ENCODE measurements around the gene CALR3. TPM values are rescaled to one million over a fixed set of nuclear protein-coding genes. Genes with fewer than 3 reads are reported as not detected.
"Not testable (repeated sequence)": the region's sequence is repeated elsewhere in the genome, so short reads cannot be mapped to it uniquely, and the experiment has no call there.

Gene CALR3
- total RNA-seq, 4 donors from 2014 or later = not detected

- H3K9me3 ChIP-seq = no peaks in the 10 kb centered on the region
- H3K27me3 ChIP-seq = no peaks in the 10 kb centered on the region
- H3K4me1 ChIP-seq = peaks cover 10 to 22% (median 12%) of the 10 kb centered on the region in 3 donors
- DNase-seq = no peak
- peaks cover 0 to 14% (median 5%) of the 10 kb centered on the region in 3 donors for H3K36me3 ChIP-seq
- H3K27ac ChIP-seq = peak overlapping the region; percentile 18 to 84 (median 79)
- WGBS, 2 donors = 2 to 23% methylated on average over 10 to 15 of the region's 16 CpGs
- TF ChIP-seq POLR2A (IDR thresholded peaks at IDR 0.05) (no peak), CTCF (IDR thresholded peaks at IDR 0.05) (no peak)
- intact Hi-C loops (cut with DNase I) = no loop called here
- H3K4me3 ChIP-seq = peak overlapping the region; percentile 42 to 88 (median 66)
Measured at GRCh38 chr19:16496613-16496983, 631 bp upstream of the CALR3 start.

DNA sequence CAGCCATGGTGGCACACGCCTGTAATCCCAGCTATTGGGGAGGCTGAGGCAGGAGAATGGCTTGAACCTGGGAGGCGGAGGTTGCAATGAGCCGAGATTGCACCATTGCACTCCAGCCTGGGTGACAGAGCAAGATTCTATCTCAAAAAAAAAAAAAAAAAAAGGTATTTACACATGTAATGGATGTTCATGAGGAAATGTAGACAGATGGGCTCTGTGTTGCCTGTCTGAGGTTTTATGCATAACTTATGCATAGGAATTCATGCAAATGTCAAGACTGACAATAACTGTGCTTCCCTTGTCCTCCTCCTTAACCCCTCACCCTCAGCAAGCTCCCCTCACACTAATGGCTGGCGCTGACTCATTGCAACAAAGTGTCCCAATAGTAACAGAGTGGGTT is 9.5 kb downstream of the CALR3 start:
- H3K9me3 ChIP-seq; H3K36me3 ChIP-seq; H3K4me1 ChIP-seq; H3K27ac ChIP-seq; H3K27me3 ChIP-seq; DNase-seq; H3K4me3 ChIP-seq; intact Hi-C loops (cut with DNase I): not testable (repeated sequence)
- WGBS, 2 donors = 81 to 89% methylated on average over 4 of the region's 4 CpGs

DNA sequence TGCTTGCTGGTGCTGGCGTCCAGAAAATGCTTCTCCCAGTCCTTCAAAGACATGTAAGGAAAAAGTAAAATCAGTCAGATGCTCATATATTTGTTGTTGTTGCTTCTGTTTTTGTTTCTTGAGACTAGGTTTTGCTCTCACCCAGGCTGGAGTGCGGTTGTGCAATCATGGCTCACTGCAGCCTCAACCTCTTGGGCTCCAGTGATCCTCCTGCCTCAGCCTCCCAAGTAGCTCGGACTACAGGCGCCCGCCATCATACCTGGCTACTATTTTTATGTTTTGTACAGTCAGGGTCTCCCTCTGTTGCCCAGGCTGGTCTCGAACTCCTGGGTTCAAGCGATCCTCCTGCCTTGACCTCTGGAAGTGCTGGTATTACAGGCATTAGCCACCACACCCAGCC is 13.2 kb downstream of the CALR3 start:
- Histone ChIP-seq H3K4me1 (no peaks in the 10 kb centered on the region), H3K27me3 (no peaks in the 10 kb centered on the region), H3K4me3 (no peak overlapping the region), H3K9me3 (no peaks in the 10 kb centered on the region), H3K27ac (no peak overlapping the region), H3K36me3 (no peaks in the 10 kb centered on the region)
- no peak for TF ChIP-seq POLR2A (IDR thresholded peaks at IDR 0.05)
- no peak for TF ChIP-seq CTCF (IDR thresholded peaks at IDR 0.05)
- DNase-seq = no peak
- intact Hi-C loops (cut with DNase I) = no loop called here
- WGBS, 2 donors = 79 to 95% methylated on average over 6 to 7 of the region's 7 CpGs

DNA sequence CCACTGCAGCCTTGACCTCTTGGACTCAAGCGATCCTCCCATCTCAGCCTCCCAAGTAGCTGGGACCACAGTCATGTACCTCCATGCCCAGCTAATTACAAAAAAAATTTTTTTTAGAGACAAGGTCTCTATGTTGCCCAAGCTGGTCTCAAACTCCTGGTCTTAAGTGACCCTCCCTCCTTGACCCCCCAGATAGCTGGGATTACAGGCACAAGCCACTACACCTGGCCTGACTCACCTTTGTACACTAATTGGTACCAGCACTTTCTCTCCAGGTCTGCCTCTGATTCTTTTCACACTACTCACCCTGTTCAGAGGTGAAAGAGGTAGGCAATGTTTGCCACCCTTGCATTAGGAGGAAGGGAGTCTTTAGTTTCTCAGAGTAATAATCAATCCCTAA is 18.7 kb downstream of the CALR3 start:
- H3K36me3 ChIP-seq = no peaks in the 10 kb centered on the region
- WGBS, 2 donors = 100% methylated on average over 1 of the region's 1 CpG
- DNase-seq = no peak
- TF ChIP-seq POLR2A (IDR thresholded peaks at IDR 0.05) = no peak
- no peak for TF ChIP-seq CTCF (IDR thresholded peaks at IDR 0.05)
- H3K4me3 ChIP-seq = no peak overlapping the region
- H3K4me1 ChIP-seq = peaks cover 0 to 4% (median 0%) of the 10 kb centered on the region in 3 donors
- intact Hi-C loops (cut with DNase I) = no loop called here
- H3K27ac ChIP-seq = no peak overlapping the region
- no peaks in the 10 kb centered on the region for H3K27me3 ChIP-seq
- no peaks in the 10 kb centered on the region for H3K9me3 ChIP-seq

- TF ChIP-seq CTCF (IDR thresholded peaks at IDR 0.05) = no peak
- no peak for TF ChIP-seq POLR2A (IDR thresholded peaks at IDR 0.05)
- Histone ChIP-seq H3K4me1 (peaks cover 0 to 6% (median 0%) of the 10 kb centered on the region in 3 donors), H3K36me3 (no peaks in the 10 kb centered on the region), H3K27ac (no peak overlapping the region), H3K4me3 (no peak overlapping the region), H3K9me3 (no peaks in the 10 kb centered on the region), H3K27me3 (no peaks in the 10 kb centered on the region)
- no peak for DNase-seq
- intact Hi-C loops (cut with DNase I) = no loop called here
- 67 to 80% methylated on average over 3 of the region's 3 CpGs for WGBS, 2 donors
Measured at GRCh38 chr19:16476401-16476800, 19.6 kb downstream of the CALR3 start.

DNA sequence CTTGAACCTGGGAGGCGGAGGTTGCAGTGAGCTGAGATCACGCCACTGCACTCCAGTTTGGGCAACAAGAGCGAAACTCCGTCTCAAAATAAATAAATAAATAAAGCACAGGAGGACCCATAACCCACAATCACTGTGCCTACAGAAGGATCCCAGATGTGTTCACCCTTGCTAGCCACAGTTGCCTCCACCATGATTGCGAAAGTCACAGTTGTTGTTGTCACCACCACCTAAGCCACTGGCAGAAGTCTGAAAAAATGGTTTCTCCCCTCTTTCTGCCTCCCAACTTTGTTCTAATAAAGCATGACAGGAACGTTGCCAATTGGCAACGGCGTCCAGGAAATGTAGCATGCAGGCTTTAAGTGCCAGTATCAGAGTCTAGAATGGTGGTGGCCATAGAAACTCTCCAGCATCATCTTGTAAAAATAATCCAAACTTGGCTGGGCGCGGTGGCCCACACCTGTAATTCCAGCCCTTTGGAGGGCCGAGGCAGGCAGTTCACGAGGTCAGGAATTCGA is 22.0 kb downstream of the CALR3 start:
- intact Hi-C loops (cut with DNase I) = no loop called here
- TF ChIP-seq POLR2A (IDR thresholded peaks at IDR 0.05) = no peak
- no peak for TF ChIP-seq CTCF (IDR thresholded peaks at IDR 0.05)
- WGBS, 2 donors = 75 to 86% methylated on average over 6 to 10 of the region's 13 CpGs
- Histone ChIP-seq H3K36me3 (peaks cover 0 to 3% (median 0%) of the 10 kb centered on the region in 3 donors), H3K4me3 (no peak overlapping the region), H3K9me3 (no peaks in the 10 kb centered on the region), H3K27ac (no peak overlapping the region), H3K4me1 (peaks cover 18 to 30% (median 18%) of the 10 kb centered on the region in 3 donors), H3K27me3 (no peaks in the 10 kb centered on the region)
- DNase-seq = no peak

Measured in esophagus squamous epithelium (tissue), 5 donors.